ENCODE results near the gene STYX.

DNA sequence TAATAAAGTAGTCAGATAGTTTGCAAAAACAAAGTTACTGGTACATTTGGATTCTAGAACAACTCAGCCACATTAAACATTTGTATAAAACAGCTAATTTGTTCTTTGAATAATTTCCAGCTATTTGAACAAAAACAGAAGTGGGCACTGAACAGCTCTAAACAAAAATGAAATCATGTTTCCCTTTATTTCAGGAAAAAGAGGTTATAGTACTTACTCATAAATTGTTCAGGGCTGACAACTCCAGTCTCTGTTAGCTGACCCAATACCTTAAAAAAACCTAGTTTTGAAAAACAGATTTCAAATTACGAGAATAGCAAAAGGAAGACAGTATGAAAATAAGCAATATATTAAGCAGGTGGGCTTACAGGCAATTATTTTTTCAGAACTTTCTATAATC is 53.2 kb downstream of the STYX start:
- TF ChIP-seq, protein P1, sequence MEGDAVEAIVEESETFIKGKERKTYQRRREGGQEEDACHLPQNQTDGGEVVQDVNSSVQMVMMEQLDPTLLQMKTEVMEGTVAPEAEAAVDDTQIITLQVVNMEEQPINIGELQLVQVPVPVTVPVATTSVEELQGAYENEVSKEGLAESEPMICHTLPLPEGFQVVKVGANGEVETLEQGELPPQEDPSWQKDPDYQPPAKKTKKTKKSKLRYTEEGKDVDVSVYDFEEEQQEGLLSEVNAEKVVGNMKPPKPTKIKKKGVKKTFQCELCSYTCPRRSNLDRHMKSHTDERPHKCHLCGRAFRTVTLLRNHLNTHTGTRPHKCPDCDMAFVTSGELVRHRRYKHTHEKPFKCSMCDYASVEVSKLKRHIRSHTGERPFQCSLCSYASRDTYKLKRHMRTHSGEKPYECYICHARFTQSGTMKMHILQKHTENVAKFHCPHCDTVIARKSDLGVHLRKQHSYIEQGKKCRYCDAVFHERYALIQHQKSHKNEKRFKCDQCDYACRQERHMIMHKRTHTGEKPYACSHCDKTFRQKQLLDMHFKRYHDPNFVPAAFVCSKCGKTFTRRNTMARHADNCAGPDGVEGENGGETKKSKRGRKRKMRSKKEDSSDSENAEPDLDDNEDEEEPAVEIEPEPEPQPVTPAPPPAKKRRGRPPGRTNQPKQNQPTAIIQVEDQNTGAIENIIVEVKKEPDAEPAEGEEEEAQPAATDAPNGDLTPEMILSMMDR (conservative IDR thresholded peaks at IDR 0.05; ENCODE audit: low read depth in 2 of 2): no peak
- TF ChIP-seq CREB1 (CRISPR knock-in tag; IDR thresholded peaks at IDR 0.05; ENCODE audit: low read depth) (no peak), EZH2phosphoT487 (IDR thresholded peaks at IDR 0.05; ENCODE audit: unreplicated experiment) (no peak), EZH2 (IDR thresholded peaks at IDR 0.05; ENCODE audit: low read depth, unreplicated experiment) (no peak)

Measured in GM23338 (cell line).